Measurements from ENCODE around the gene UGDH. TPM values are rescaled to one million over a fixed set of nuclear protein-coding genes. Genes with fewer than 3 reads are reported as not detected.

The UGDH gene
- total RNA-seq (100 to 1,000 TPM in 1 of 2 donors, 10 to 100 TPM in 1; 33.1 to 241 TPM), polyA plus RNA-seq (100 to 1,000 TPM in 1 of 2 donors, 10 to 100 TPM in 1; 40.5 to 127 TPM)

- peaks cover 0 to 6% (median 3%) of the 10 kb centered on the region in 4 donors for H3K36me3 ChIP-seq (ENCODE audit: control insufficient read depth in 4 of 4, insufficient read depth in 3 of 4, low read depth in 1 of 4, low read length in 3 of 4)
- H3K4me1 ChIP-seq (ENCODE audit: control insufficient read depth in 4 of 4, insufficient read depth in 4 of 4, low read length in 3 of 4) = peaks cover 0 to 48% (median 17%) of the 10 kb centered on the region in 4 donors
- under 1% methylated on average over 73 of the region's 73 CpGs for WGBS
- H3K27ac ChIP-seq (ENCODE audit: low read depth in 1 of 2, low read length in 2 of 2) = peak within 1 kb of the TSS; percentile 95 to 96
- H3K9ac ChIP-seq (ENCODE audit: low read depth in 1 of 2, low read length in 2 of 2) = peak within 1 kb of the TSS; percentile 97 to 98
- peak; percentile 93 for DNase-seq (ENCODE audit: low spot score)
- peak within 1 kb of the TSS; percentile 91 to 95 (median 95) for H3K4me3 ChIP-seq (ENCODE audit: low read depth in 1 of 3, low read length in 3 of 3)
- TF ChIP-seq TAF1 (conservative IDR thresholded peaks at IDR 0.05) = peak; percentile 94
- peak; percentile 83 for TF ChIP-seq MAX (IDR thresholded peaks at IDR 0.05)
- peak; percentile 68 to 88 for TF ChIP-seq GABPA (IDR thresholded peaks at IDR 0.05 in 1 of 2, conservative IDR thresholded peaks at IDR 0.05 in 1 of 2)
- TF ChIP-seq HNF4A (conservative IDR thresholded peaks at IDR 0.05) = peak; percentile 86 to 92
- peak; percentile 56 to 61 for TF ChIP-seq RAD21 (IDR thresholded peaks at IDR 0.05)
- TF ChIP-seq YY1 (IDR thresholded peaks at IDR 0.05) = peak; percentile 86
- TF ChIP-seq SP1 (IDR thresholded peaks at IDR 0.05) = peak; percentile 93
- no peak for TF ChIP-seq CTCF (IDR thresholded peaks at IDR 0.05; ENCODE audit: low read depth, low read length, missing input control)
- peak; percentile 52 for TF ChIP-seq FOXA2 (IDR thresholded peaks at IDR 0.05)
- TF ChIP-seq ATF3 (IDR thresholded peaks at IDR 0.05) = no peak
- peak; percentile 75 for TF ChIP-seq ZBTB33 (IDR thresholded peaks at IDR 0.05)
- peak; percentile 95 for TF ChIP-seq REST (IDR thresholded peaks at IDR 0.05)
- peak in 1 of 2 donors; percentile 79 for TF ChIP-seq EGR1 (IDR thresholded peaks at IDR 0.05; ENCODE audit: low read depth in 2 of 2)
- peak; percentile 49 for TF ChIP-seq FOXA1 (IDR thresholded peaks at IDR 0.05)
- peak; percentile 62 to 63 for TF ChIP-seq RXRA (IDR thresholded peaks at IDR 0.05)
- peak in 1 of 2 donors; percentile 51 for TF ChIP-seq JUND (IDR thresholded peaks at IDR 0.05)
- peak; percentile 89 for TF ChIP-seq HNF4G (IDR thresholded peaks at IDR 0.05)
- peak; percentile 5 for TF ChIP-seq NR2F2 (IDR thresholded peaks at IDR 0.05)
- no peaks in the 10 kb centered on the region for H3K27me3 ChIP-seq (ENCODE audit: control insufficient read depth in 4 of 4, insufficient read depth in 4 of 4, low read length in 3 of 4)
- H3K9me3 ChIP-seq (ENCODE audit: control insufficient read depth in 4 of 4, low read length in 3 of 4) = no peaks in the 10 kb centered on the region
These were observed at the start of gene UGDH for GRCh38 chr4:39527296-39528060. Gene UGDH, minus strand, starts transcription at chr4:39527439. Its CDS starts 5,927 bp downstream, at chr4:39521512.

Data from liver (tissue), 9 donors.